HEK293 (cell line): ENCODE results near the gene FBP1.

Experiments
- CTCF ChIA-PET: fragments of 350-600 bp; formaldehyde crosslinking; extraction: SDS; loops from one replicate; lab custom pipeline; 2021; ENCODE audit warnings: antibody characterized with exemption; lab: Yijun Ruan, JAX
- POLR2A ChIA-PET: fragments of 300-600 bp; formaldehyde crosslinking; extraction: SDS; loops from one replicate; lab custom pipeline; 2020; ENCODE audit warnings: antibody characterized with exemption, inconsistent platforms; lab: Yijun Ruan, JAX
- H3K27ac ChIP-seq: fragments of 200-500 bp; sonication (Bioruptor generic); 2 replicates; pipeline ENCODE4 v1.5.1; 2014; ENCODE audit warnings: low read depth, low read length, control low read depth, inconsistent platforms; ENCODE audit errors: extremely low read depth
- H3K36me3 ChIP-seq, 2 experiments: fragments of 200-500 bp in 1 of 2; sonication (Bioruptor generic) in 1 of 2; 1 replicate in 1 of 2; 2 replicates in 1 of 2; pipeline ENCODE4 v1.5.1; 2014 to 2017; ENCODE audit warnings: inconsistent platforms in 2 of 2, low read length in 2 of 2; ENCODE audit not compliant: control insufficient read depth in 2 of 2, insufficient read depth in 1 of 2
- H3K4me1 ChIP-seq: fragments of 200-500 bp; sonication (Bioruptor generic); 2 replicates; pipeline ENCODE4 v1.5.1; 2014; ENCODE audit warnings: mild to moderate bottlenecking, low read length, inconsistent platforms; ENCODE audit not compliant: control insufficient read depth, insufficient read depth
- H3K4me3 ChIP-seq: 2 replicates; pipeline ENCODE4 v1.5.1; 2011; ENCODE audit warnings: low read depth, mild to moderate bottlenecking, control low read depth, low read length, moderate library complexity
- H3K9me3 ChIP-seq: fragments of 200-500 bp; sonication (Bioruptor generic); 2 replicates; pipeline ENCODE4 v1.5.1; 2014; ENCODE audit warnings: low read depth, low read length, inconsistent platforms; ENCODE audit not compliant: control insufficient read depth, insufficient read depth
- BCL11B ChIP-seq: fragments of 450-650 bp; formaldehyde crosslinking; IDR thresholded peaks from 2 replicates; pipeline ENCODE4 v1.5.1; 2016; ENCODE audit warnings: low read depth, missing biosample characterization, missing genetic modification characterization
- BCL6B ChIP-seq: fragments of 450-650 bp; formaldehyde crosslinking; IDR thresholded peaks from 2 replicates; pipeline ENCODE4 v1.5.1; 2017; ENCODE audit warnings: missing biosample characterization, missing genetic modification characterization
- MYNN ChIP-seq: fragments of 450-650 bp; formaldehyde crosslinking; IDR thresholded peaks from 2 replicates; pipeline ENCODE4 v1.5.1; 2016; ENCODE audit warnings: missing biosample characterization, missing genetic modification characterization, borderline replicate concordance
- MZF1 ChIP-seq: fragments of 450-650 bp; formaldehyde crosslinking; IDR thresholded peaks from 2 replicates; pipeline ENCODE4 v1.5.1; 2017; ENCODE audit warnings: missing biosample characterization, missing genetic modification characterization, borderline replicate concordance
- PRDM1 ChIP-seq: fragments of 450-650 bp; formaldehyde crosslinking; IDR thresholded peaks from 2 replicates; pipeline ENCODE4; 2016; ENCODE audit warnings: missing biosample characterization, missing genetic modification characterization
- SCRT2 ChIP-seq: fragments of 450-650 bp; formaldehyde crosslinking; IDR thresholded peaks from 2 replicates; pipeline ENCODE4 v1.5.1; 2016; ENCODE audit warnings: missing biosample characterization, missing genetic modification characterization
- ZBTB1 ChIP-seq: fragments of 450-650 bp; formaldehyde crosslinking; IDR thresholded peaks from 2 replicates; pipeline ENCODE4 v1.5.1; 2016; ENCODE audit warnings: missing biosample characterization, missing genetic modification characterization
- ZBTB20 ChIP-seq: fragments of 450-650 bp; formaldehyde crosslinking; IDR thresholded peaks from 2 replicates; pipeline ENCODE4 v1.5.1; 2016; ENCODE audit warnings: missing biosample characterization, missing genetic modification characterization
- ZBTB7A ChIP-seq: fragments of 450-650 bp; formaldehyde crosslinking; IDR thresholded peaks from 2 replicates; pipeline ENCODE4 v1.5.1; 2016; ENCODE audit warnings: low read depth, missing biosample characterization, missing genetic modification characterization
- ZFHX2 ChIP-seq: fragments of 450-650 bp; formaldehyde crosslinking; conservative IDR thresholded peaks from 2 replicates; pipeline ENCODE4 v1.5.1; 2016; ENCODE audit warnings: missing biosample characterization, missing genetic modification characterization
- ZFP3 ChIP-seq: fragments of 450-650 bp; formaldehyde crosslinking; IDR thresholded peaks from 2 replicates; pipeline ENCODE4 v1.5.1; 2016; ENCODE audit warnings: low read depth, missing biosample characterization, missing genetic modification characterization
- ZNF133 ChIP-seq: fragments of 450-650 bp; formaldehyde crosslinking; IDR thresholded peaks from 2 replicates; pipeline ENCODE4 v1.5.1; 2016; ENCODE audit warnings: missing biosample characterization, missing genetic modification characterization
- ZNF488 ChIP-seq: fragments of 450-650 bp; formaldehyde crosslinking; IDR thresholded peaks from 2 replicates; pipeline ENCODE4 v1.5.1; 2016; ENCODE audit warnings: missing biosample characterization, missing genetic modification characterization
- ZNF518A ChIP-seq: fragments of 450-650 bp; formaldehyde crosslinking; conservative IDR thresholded peaks from 2 replicates; pipeline ENCODE4 v1.5.1; 2016; ENCODE audit warnings: low read depth, missing biosample characterization, missing genetic modification characterization
- ZNF600 ChIP-seq: fragments of 450-650 bp; formaldehyde crosslinking; IDR thresholded peaks from 2 replicates; pipeline ENCODE4 v1.5.1; 2016; ENCODE audit warnings: missing biosample characterization, missing genetic modification characterization
- ZNF837 ChIP-seq: fragments of 450-650 bp; formaldehyde crosslinking; IDR thresholded peaks from 2 replicates; pipeline ENCODE4 v1.5.1; 2016; ENCODE audit warnings: missing biosample characterization, missing genetic modification characterization
- ZSCAN18 ChIP-seq: fragments of 450-650 bp; formaldehyde crosslinking; IDR thresholded peaks from 2 replicates; pipeline ENCODE4 v1.5.1; 2016; ENCODE audit warnings: missing biosample characterization, missing genetic modification characterization

The FBP1 gene

GRCh38 chr9:94568250-94568889 is 70.9 kb downstream of the FBP1 start:
- Histone ChIP-seq H3K4me1 (no peaks in the 10 kb centered on the region), H3K36me3 (no peaks in the 10 kb centered on the region), H3K27ac (no peak overlapping the region), H3K4me3 (no peak overlapping the region), H3K9me3 (no peaks in the 10 kb centered on the region)
- CTCF ChIA-PET = interaction anchor here (0.6 kb wide), 1 partner anchor 36 kb away, joined by 3 read pairs; no protein-coding TSS in a partner anchor
- POLR2A ChIA-PET = interaction anchor here (0.7 kb wide), 1 partner anchor 1480 kb away, joined by 3 read pairs; no protein-coding TSS in a partner anchor
- TF ChIP-seq SCRT2 (tag by site-specific recombination) = no peak
- TF ChIP-seq ZFHX2 (tag by site-specific recombination) = no peak
- no peak for TF ChIP-seq ZNF837 (tag by site-specific recombination)
- TF ChIP-seq ZSCAN18 (tag by site-specific recombination) = no peak
- TF ChIP-seq ZNF518A (tag by site-specific recombination) = no peak
- no peak for TF ChIP-seq ZBTB20

- ChIA-PET POLR2A (interaction anchor here (0.7 kb wide), 1 partner anchor 1479 kb away, joined by 3 read pairs; no protein-coding TSS in a partner anchor), CTCF (no interaction called here)
- H3K9me3 ChIP-seq = no peaks in the 10 kb centered on the region
- no peak for TF ChIP-seq ZNF488
- TF ChIP-seq ZNF133 (tag by site-specific recombination) = no peak
- TF ChIP-seq ZBTB7A (tag by site-specific recombination) = no peak
- no peak for TF ChIP-seq ZNF600 (tag by site-specific recombination)
- no peak for TF ChIP-seq MZF1 (tag by site-specific recombination)
- no peak for TF ChIP-seq ZFP3 (tag by site-specific recombination)
- TF ChIP-seq PRDM1 = no peak
- no peak for TF ChIP-seq ZBTB1 (tag by site-specific recombination)
- TF ChIP-seq ZSCAN18 (tag by site-specific recombination) = no peak
- TF ChIP-seq BCL11B (tag by site-specific recombination) = no peak
- TF ChIP-seq BCL6B (tag by site-specific recombination) = no peak
- no peak for TF ChIP-seq MYNN
- no peaks in the 10 kb centered on the region for H3K36me3 ChIP-seq
- H3K4me1 ChIP-seq = no peaks in the 10 kb centered on the region
- H3K4me3 ChIP-seq = no peak overlapping the region
- H3K27ac ChIP-seq = no peak overlapping the region
These were observed 72.0 kb downstream of the FBP1 start for GRCh38 chr9:94567271-94567670.
